GM18951 (cell line): ENCODE results near the gene PLPPR1.

Experiments
- POLR2A ChIP-seq: IDR thresholded peaks from 4 replicates; pipeline ENCODE4 v1.6.1; 2011; ENCODE audit warnings: mild to moderate bottlenecking; ENCODE audit not compliant: insufficient read length, insufficient read depth; ENCODE audit errors: extremely low read depth
- in situ Hi-C: fragments of 300-500 bp; cut with MboI; formaldehyde crosslinking; loops from one replicate; pipeline ENCODE4 v1.12.0; 2022; ENCODE audit warnings: low sequenced_read_pairs, mixed read lengths, inconsistent platforms; ENCODE audit not compliant: unreplicated experiment

Gene PLPPR1

DNA sequence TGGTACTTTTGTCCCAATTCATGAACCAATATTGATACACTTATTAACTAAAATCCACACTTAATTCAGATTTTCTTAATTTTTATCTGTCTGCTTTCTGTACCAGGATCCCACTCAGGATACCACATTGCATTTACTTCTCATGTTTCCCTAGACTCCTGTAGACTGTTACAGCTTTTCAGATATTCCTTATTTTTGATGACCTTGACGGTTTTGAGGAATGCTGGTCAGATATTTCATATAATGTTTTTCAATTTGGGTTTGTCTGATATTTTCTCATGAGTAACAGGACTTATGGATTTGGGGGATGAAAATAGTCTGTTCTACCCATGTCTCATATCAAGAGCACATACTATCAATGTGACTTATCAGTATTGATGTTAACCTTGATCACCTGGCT lies 37.4 kb downstream of the PLPPR1 start:
- no peak for TF ChIP-seq POLR2A
- in situ Hi-C loops = no loop called here

- TF ChIP-seq POLR2A = no peak
- in situ Hi-C loops = no loop called here
Observed at GRCh38 chr9:101068696-101069095, 40.2 kb downstream of the PLPPR1 start.

DNA sequence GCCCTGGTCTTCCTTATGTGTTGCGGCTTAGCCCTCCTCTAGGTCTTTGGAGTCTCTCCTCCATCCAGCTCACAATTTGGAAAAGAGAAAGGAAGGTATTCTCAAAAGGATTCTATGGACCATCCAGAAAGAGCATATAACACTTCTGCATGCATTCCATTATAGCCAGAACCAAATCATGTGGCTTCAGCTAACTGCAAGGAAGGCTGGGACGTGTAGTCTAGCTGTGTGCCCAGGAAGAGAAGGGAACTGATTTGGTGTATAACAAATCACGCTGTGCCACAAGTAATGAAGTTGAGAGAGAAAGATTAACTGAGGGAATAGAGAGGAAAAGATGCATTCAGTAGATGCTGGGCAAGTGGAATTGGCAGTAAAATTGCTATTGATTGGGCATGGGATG lies 43.7 kb downstream of the PLPPR1 start:
- in situ Hi-C loops = no loop called here
- TF ChIP-seq POLR2A = no peak

GRCh38 chr9:101073122-101073521 lies 44.6 kb downstream of the PLPPR1 start:
- in situ Hi-C loops = no loop called here
- no peak for TF ChIP-seq POLR2A

DNA sequence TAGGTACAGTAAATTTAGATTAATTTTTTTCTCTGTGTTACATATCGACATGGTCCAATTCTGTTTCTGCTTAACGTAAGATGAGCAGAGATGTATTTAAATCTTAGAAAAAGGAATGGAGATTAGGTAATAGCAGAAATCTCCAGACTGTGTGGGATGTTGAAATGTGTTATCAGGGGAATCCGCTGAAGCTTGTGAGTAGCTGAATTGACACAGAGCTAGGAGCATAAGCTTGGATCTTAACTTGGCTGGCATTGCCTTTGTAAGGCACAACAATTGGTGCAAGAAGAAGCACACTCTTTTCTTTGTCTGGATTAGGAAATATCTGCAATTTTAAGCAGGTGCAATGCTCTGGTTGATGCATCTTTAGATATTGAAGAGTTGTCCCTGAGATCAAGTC lies 53.1 kb downstream of the PLPPR1 start:
- TF ChIP-seq POLR2A = no peak
- in situ Hi-C loops = no loop called here

DNA sequence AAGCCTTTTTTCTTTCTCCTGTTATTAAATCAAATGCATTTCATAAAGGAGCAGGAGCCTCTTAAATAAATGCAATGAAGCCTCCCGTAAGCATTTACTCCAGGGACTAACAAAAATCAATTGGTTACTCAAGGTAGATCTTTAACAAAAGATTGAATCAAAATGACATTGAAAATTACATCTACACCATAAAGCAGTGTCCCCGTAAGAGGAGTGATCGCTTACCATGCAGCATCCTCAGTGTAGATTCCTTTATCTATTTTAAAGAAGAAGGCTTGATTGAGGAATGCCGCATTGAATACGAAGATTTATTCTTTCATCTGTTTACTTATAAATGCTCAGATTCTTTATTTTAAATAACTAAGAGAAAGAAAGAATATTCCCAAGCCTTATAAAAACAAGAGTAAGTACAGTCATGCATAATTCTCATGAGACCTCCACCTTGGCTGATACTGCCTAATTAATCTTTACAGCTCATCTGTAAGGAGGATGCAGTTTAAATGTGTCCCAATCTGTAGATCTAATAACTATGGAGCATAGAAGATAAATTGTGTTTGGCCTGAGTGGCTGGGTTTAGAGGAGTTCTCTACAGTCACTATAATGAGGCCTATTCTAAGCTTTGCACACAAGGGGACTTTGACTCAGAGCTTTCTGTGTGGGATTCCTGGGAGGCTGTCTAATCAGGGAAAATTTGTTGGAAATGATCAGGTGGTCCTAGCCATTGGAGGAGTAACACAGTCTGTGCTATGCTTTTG lies 55.1 kb downstream of the PLPPR1 start:
- TF ChIP-seq POLR2A = no peak
- in situ Hi-C loops = no loop called here

- no peak for TF ChIP-seq POLR2A
- in situ Hi-C loops = no loop called here
Observed at GRCh38 chr9:101087426-101087825, 58.9 kb downstream of the PLPPR1 start.

DNA sequence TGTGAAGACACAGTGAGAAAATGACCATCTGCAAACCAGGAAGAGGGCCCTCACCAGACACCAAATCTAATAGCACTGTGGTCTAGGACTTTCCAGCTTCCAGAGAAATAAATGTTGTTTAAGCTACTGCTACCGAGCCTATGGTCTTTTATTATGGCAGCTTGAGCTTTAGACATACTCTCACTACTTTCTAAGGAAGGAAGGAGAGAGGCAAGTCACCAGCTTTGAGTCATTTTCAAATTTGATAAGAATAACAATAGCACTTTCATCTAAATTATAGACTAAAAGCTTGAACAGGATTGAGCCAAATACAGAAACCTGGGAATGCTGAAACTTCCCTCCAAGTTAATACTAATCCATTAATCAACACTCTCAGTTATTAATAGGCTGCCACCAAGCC lies 64.4 kb downstream of the PLPPR1 start:
- in situ Hi-C loops = no loop called here
- TF ChIP-seq POLR2A = no peak

GRCh38 chr9:101093620-101094019 lies 65.1 kb downstream of the PLPPR1 start:
- TF ChIP-seq POLR2A = no peak
- in situ Hi-C loops = no loop called here

DNA sequence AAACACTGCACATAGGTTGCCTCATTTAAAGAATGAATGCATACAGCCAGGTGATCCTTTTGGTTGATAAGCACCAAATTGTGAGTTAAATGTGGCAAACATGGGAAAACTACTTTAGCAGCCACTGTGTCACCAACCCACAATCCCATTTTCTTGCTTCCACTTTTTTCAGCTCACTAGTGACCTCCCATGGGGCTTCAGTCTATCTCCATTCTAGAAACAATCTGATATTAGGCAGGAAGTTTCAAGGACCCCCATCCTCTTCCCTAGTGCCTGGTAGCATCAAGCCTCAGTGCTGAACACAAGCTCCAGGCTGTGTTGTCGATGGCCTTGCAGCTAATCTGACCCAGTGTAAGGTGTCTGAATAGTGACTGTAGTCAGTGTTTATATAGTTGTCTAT lies 66.2 kb downstream of the PLPPR1 start:
- in situ Hi-C loops = no loop called here
- no peak for TF ChIP-seq POLR2A

DNA sequence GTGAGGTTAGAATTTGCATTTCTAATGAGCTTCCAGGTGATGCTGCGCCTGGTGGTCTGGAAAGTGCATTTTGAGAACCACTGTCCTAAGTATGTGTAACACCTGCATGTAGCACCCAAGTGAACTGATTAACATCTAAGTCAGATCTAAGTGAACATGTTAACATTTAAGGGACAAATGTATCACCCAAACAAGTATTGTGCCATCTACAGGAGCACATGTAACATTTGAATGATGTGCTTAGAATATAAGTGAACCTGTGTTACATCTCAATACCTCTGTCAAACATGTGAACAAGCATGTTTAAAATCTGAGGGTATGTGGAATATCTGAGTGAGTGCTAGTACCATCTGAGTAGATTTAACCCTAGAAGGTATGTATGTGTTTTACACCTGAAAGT lies 68.7 kb downstream of the PLPPR1 start:
- TF ChIP-seq POLR2A = no peak
- in situ Hi-C loops = no loop called here

DNA sequence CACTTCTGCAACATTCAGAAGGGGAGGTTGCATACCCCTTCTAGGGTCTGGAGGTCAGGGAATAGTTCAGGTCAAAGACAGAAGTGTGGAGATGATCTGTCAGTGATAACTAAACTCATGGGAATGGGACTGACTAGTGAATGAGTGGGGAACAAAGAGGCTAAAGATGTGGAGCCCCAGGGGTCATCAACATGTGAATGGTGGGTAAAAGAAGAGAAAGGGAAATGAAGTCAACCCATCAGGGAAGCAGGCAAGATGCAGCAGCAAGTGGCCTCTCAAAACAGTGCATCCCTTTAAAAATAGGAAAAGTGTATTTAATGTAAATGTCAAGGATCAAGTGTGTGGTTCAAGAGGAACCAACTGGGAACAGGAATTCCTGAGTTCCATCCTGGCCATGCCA lies 69.9 kb downstream of the PLPPR1 start:
- TF ChIP-seq POLR2A = no peak
- in situ Hi-C loops = no loop called here

- in situ Hi-C loops = no loop called here
- TF ChIP-seq POLR2A = no peak
Observed at GRCh38 chr9:101114317-101114716, 85.8 kb downstream of the PLPPR1 start.

DNA sequence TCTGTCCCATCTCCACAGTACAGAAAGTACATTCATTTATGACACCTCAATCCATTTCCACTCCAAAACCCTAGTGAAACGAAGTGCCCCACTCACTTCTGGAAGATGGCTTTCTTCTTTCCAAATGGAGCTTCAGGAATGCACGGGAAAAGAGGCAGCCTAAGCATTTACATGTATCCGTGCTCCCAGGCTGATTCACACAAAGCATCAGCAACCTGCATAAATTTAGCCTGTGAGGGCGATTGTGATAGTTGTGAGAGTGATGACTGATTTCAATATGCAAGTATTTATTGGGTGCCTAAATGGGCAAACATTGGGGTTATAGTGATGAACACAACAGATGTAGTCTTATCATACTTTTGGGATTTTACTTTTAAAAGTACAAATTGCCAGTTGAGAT lies 86.6 kb downstream of the PLPPR1 start:
- in situ Hi-C loops = no loop called here
- TF ChIP-seq POLR2A = no peak

- TF ChIP-seq POLR2A = no peak
- in situ Hi-C loops = no loop called here
Observed at GRCh38 chr9:101117161-101117560, 88.6 kb downstream of the PLPPR1 start.
